Middle frontal gyrus (tissue), 1 donor: ENCODE results near the gene STK11.

Source experiments
- DNase-seq: peaks from one replicate; pipeline ENCODE4 v3.0.0-alpha.2; 2015; ENCODE audit warnings: low spot score; ENCODE audit errors: extremely low spot score

STK11 gene

DNA sequence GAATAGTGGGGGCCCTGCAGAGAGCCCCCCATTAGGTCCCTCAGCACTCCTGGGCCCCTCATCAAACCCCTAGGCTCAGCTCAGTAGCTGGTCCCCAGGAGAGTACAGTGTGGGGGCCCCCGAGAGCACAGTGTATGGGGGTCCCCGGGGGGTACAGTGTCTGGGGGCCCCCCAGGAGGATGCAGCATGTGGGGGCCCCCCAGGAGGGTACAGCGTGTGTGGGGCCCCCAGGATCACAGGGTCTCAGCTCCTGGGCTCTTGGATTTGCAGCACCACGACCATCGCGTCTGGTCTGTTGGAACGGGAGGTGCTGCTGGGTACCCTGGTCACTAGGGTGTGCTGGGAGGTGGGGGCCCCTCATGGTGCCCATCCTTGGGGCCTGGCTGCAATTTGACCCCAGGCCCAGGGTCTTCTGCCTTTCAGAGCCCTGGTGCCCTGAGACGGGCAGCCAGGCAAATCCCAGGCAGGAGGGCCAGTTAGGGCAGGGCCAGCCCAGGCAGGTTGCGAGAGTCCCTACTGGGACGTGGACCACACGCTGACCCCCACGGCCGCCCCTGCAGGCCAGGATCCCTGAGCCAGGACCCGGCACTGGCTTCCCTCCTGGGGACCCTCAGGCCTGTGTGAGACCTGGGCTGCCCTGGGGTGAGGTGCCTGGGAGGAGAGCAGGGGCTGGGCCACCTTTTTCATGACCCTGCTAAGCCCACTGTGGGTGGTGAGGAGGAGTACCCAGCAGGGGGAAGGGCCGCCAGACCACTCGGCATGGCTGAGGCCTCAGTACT is 18.7 kb downstream of the STK11 start:
- no peak for DNase-seq

DNA sequence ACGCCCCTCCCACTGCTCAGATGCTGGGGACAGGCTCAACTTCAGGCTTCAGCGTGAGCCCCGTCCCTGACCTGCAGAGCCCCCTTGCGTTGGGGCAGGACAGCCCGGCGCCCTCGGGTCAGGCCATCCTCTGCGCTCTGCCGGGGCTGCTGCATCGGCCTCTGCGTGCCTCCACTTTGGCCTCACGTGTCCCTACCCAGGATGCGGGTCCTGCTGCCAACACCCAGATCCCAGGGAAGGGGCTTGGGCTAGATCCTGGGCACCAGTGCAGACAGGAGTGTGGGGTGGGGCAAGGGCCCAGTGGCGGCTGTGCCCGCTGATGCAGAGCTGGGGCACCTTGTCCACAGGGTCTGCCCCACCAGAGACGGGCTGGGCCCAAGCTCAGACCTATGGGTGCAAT is 19.3 kb downstream of the STK11 start:
- DNase-seq = no peak

DNA sequence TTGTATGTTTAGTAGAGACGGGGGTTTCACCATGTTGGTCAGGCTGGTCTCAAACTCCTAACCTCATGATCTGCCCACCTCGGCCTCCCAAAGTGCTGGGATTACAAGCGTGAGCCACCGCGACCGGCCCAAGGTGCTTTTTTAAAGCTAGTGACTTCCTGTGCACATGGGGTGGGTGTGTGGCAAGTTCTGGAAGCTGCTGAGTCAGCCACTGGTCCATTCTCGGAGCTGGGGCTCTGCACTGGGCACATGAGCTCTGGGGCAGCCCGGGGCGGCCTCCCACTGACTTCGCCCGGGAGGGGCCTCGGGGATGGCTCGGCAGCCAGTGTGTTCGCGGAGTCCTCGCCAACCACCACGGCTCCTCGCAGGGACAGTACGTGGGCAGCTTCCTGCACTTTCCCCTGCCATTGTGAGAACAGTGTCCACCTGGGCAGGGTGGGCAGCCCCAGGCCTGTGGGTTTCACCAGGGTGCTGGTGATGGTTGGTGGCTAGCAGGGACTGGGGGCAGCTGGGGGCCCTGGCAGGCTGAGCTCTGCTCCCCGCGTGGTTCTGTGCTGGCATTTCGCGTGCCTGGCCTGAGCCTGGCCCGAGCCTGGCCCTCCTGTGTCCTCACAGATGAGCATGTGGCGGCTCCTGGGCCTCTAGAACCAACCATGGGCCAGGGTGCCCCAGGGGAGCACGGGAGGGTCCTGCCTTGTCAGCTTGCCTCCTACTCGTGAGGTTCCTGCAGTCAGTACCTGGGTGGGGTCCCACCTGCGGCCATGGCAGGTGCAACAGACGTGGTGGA is 20.1 kb downstream of the STK11 start:
- DNase-seq = no peak

DNA sequence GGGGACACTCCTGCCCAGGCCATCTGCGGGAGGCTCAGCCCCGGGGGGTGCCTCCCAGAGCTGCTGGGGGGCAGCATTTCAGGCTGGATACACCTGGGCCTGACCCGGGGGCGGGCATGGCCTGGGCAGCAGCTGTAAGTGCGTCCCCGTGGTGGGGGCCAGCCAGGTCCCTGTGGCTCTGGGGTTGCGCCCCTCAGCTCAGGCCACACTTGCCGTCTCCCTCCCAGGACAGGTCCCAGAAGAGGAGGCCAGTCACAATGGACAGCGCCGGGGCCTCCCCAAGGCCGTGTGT is 20.6 kb downstream of the STK11 start:
- no peak for DNase-seq

DNA sequence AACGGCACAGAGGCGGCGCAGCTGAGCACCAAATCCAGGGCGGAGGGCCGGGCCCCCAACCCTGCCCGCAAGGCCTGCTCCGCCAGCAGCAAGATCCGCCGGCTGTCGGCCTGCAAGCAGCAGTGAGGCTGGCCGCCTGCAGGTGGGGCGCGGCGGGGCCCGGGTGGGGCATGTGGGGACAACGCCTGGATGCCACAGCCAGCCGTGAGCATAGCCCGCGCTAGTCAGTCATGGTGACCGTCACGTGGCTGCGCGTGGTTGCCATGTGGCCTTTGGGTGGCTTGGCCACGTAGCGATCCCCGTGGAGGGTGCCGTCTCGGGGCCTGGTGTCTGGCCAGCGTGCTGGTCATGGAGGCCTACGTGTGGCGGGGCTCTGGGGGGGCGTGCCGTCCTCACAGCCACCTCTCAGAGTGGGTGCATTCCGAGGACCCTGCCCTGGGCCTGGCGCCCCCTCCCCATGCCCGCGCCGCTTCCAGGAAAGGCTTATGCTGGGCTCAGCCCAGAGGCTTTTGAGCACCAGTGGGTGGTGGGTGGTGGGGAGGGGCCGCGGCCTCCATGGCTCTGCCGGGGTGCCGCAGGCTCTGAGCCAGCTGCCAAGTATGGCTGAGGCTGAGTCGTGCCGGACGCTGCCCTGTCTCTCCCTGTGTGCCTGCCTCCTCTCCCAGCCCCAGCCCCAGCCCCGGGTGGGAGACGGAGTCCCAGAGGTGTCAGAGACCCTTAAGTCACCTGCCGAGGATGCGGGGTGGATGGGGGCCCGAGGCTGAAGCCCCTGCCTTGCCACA is 21.1 kb downstream of the STK11 start:
- DNase-seq = no peak

DNA sequence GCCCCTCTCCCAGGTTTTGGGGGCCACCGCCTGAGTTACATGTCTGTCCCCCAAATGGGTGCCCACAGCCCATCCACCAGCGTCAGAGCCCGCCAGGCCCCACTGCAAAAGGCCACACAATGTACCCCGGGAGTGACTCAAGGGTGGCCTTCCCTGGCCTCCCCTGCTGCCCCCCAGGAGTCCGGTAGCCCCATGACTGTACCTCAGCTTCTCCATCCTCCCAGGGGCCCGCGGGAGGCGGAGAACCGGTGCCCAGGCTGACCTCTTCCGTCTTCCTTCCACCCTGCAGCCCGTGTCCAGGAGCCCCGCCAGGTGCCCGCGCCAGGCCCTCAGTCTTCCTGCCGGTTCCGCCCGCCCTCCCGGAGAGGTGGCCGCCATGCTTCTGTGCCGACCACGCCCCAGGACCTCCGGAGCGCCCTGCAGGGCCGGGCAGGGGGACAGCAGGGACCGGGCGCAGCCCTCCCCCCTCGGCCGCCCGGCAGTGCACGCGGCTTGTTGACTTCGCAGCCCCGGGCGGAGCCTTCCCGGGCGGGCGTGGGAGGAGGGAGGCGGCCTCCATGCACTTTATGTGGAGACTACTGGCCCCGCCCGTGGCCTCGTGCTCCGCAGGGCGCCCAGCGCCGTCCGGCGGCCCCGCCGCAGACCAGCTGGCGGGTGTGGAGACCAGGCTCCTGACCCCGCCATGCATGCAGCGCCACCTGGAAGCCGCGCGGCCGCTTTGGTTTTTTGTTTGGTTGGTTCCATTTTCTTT is 21.9 kb downstream of the STK11 start:
- no peak for DNase-seq

DNA sequence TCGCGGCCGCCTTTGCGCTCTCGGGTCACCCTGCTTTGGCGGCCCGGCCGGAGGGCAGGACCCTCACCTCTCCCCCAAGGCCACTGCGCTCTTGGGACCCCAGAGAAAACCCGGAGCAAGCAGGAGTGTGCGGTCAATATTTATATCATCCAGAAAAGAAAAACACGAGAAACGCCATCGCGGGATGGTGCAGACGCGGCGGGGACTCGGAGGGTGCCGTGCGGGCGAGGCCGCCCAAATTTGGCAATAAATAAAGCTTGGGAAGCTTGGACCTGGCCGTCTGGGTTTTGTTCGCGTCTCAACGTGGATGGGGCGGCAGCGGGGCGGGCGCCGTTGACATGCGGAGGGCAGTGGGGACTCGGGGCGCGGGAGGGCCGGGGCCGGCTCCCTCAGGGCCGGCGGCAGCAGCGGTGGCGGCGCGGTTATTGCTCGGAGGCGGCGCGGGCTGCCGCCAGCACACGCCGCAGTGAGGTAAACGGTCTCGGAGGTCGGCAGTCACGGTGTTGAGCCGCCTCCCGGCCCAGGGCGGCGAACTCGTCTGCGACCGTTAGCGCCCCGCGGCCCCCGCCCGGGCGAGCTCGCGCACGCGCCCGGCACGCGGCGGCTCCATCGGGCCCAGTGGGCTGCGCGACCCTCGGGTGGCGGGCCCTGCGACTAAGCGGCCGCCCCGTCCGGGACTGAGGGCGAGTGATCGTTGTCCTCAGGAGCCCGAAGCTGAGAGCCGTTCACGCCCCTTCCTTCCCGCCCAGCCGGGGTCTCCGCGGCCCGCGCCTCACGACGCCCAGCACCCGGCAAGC is 22.8 kb downstream of the STK11 start:
- DNase-seq = no peak

DNA sequence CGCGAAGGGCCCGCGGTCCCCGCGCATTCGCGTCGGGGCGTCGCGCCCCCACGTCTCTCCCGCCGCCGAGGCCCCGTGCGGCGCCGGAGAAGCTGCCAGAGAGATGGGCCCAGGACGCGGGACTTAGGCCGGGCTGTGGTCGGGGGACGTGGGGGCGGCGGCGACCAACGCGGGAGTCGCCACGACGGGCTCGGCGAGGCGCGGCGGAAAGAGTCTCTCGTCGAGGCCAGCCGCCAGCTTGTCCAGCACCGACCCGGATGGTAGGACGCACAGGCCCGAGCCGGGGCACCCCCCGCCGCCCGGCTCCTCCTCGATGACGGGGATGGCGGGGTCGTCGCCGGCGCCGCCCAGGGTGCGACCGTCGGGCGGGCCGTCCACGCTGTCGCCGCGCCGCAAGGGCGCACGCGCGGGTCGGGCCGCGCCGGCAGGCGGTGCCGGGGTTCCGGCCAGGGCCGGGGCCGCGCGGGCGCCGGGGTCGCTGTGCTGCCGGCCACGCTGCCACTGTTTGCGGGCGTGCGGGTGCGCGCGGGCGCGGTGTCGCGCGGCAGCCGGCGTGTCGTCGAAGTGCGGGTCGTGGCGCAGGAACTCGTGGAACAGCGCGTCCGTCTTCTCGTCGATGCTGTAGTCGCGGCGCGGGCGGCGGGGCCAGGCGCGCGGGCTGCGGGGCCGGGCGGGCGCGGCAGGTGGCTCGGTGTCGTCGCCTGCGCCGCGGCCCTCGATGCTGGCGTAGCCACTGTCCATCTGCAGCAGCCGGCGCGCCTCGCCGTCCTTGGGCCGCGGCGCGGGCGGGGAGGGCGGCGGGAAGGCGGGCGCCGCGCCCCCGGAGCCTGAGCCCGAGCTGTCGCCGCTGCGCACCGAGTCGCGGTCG is 23.7 kb downstream of the STK11 start:
- no peak for DNase-seq

DNA sequence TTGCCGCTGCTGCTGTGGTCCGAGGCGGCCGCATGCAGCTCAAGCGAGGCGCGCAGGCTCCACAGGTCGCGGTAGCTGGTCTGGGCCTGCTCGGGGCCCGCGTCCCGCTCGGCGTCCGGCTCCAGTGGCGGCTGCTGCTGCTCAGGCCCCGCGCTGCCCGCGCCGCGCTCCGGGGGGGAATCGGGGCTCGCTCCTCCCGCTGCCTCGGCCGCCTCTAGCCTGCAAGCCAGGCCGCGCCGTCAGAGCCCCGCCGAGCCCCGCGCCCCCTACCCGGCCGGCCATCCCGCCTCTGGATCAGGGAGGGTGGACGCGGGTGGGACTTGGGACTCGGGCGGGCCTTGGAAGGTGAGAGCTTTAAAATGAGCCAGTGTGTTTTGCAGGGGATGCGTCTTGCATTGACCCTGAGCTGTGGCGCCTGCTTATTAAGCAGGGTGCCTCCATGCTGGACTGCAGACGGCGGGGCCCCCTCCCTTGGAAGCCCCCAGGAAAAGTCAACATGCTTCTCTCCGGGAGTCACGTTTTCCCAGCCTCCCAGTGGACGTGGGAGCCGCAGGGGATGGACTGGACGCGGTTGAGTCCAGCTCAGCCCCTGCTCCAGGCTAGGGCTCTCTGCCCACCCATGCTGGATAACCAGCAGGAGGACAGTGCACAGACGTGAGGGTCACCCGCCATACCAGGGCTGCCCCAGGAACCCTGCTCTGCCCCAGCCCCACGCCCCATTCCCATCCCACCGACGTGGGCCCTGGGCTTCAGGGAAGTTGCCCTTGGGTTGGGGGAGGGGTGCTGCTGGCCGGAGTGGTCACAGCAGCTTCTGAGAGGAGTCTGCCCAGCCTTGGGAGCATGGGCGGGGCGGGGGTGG is 24.6 kb downstream of the STK11 start:
- DNase-seq = no peak

DNA sequence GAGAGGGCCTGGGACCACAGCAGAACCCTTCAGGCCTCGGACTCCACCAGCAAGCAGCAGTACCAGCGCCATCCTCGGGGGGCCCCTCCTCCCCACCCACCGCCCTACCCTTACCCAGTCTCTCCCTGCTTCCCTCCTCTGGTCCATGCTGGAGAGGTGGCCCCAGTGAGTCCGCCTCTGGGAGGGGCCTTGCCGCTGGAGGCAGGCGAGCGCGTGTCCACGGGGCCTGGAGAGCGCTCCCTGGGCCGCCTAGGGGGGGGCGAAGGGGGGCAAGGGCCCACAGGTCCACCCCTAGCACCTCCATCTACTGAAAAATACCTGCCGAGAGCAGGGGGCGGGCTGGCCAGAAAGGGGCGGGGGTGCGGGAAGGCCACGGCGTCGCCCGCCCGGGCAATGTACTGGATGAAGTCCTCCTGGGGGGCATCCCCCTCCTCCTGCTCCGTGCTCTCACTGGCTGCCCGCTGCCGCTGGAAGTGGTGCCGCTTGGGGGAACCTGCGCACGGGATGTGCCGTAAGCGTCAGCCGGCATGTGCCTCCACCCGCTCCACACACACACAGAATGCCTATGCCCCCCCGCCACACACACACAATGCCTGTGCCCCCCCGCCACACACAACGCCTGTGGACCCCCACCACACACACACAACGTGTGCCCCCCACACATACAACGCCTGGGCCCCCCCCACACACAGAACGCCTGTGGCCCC is 25.4 kb downstream of the STK11 start:
- DNase-seq = no peak

DNA sequence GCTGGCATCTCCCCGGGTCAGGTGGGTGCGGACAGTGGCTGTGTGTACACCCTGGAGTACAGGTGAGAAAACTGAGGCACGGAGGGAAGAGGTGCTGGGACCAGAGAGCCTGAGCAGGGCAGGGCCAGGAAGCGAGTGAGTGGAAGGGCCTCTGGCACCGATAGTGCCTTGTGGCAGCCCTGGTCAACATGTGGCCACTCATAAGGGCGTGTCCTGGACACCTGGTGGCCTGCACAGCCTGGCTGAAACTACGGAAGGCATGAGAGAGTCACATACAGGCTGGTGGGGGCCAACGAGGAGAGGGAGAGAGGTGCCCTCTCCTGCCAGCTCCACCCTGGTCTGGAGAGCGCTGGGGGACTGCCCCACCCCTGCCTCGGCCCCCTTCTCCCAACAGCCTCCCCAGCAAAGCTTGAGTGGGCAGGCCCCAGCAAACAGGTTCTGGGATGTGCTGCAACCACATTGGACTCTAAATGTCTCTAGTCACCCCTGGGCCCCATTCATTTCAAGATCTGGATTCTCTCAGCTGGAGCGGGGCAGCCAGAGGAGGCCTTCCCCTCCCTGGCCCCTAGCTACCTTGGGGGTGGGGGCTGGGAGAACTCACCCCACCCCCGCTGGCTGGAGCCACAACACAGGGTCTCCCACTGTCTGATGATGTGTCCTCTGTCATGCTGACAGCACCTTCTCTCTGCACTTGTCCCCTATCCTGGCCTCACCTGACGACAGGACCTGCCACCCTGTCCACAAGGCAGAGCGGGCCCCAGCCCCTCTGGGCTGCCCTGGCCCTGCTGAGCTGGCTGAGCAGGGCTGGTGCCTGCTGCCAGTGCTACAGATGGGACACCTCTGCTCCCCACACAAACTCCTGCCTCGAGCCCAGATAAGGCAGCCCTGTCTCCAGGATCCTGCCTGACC is 26.4 kb downstream of the STK11 start:
- no peak for DNase-seq

DNA sequence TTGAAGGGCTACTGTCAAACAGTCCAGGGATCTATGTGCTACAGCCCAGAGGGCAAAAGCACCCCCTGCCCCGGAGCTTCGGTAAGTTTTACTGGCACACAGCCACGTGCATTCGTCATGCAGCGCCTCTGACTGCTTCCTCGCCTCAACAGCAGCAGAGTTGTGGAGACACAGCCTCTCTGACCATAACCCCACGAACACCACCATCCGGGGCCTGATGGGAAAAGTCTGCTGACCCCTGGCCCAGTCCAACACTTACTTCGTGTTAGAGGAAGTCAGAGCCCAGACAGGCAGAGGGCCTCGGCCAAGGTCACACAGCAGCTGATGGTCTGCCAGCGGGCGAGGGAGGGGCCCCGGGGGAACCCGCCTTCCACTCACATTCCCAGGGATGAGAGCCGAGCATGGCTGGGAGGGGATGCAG is 27.1 kb downstream of the STK11 start:
- DNase-seq = no peak

DNA sequence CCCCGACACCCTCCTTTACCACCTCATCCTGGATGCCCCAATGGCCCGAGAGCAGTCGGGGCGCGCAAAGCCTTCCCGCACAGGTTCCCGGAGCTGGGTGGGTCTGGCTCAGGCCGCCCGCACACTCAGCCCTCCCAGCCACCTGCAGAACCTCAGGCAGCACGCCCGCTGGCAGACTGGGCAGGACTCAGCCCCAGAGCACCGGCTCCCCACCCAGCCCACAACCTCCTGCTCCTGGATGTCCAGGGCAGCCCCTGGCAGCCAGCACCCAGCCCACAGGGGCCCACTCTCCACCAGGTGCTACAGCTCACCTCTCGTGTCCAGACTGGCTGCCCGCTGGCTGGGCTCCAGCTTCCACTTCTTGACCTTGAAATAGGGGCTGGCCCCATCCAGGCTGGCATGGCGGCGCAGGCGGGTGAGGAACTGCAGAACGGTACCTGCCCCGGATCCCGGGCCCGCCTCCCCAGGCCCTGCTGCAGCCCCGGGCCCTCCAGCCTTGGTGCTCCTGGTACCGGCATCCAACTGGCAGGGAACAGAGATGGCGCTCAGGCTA is 27.6 kb downstream of the STK11 start:
- DNase-seq = no peak

DNA sequence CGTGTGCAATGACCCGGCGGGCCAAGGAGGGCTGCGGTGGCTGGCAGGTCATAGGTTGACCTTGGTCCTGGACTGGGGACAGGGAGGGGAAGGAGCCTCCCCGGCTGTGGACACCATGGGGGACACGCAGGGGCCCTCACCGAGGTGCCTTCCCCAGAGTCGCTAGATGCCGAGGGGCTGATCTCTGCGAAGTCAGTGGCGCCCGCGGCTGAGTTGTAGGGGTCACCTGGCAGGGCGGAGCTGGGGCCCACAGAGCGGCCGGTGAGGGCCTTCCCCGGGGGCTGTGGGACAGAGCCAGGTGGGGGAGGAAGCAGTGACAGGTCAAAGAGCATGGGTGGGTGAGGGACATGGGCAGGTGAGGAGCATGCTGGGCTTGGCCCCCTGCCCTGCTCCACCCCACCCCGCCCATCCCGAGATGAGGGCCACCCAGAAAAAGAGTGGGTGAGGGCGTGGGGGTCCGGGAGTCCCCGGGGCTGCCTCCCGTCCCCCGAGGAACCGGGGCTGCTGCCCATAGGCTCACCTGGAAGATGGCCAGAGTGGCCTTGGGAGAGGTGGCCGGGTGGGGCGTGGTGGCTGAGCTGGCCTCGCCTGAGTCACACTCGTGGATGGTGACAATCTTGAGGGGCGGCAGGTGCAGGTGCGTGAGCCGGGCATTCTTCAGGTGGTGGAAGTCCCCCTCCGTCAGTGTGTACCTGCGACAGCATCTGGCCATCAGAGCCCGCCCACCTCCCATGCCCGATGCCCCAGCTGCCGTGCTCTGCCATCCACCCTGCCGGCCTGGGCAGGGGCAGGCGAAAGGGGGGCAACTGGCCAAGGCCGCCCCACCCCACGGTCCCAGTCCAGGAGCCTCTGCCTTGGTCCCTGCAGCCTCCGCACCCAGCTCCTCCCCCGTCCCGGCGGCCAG is 28.7 kb downstream of the STK11 start:
- no peak for DNase-seq

DNA sequence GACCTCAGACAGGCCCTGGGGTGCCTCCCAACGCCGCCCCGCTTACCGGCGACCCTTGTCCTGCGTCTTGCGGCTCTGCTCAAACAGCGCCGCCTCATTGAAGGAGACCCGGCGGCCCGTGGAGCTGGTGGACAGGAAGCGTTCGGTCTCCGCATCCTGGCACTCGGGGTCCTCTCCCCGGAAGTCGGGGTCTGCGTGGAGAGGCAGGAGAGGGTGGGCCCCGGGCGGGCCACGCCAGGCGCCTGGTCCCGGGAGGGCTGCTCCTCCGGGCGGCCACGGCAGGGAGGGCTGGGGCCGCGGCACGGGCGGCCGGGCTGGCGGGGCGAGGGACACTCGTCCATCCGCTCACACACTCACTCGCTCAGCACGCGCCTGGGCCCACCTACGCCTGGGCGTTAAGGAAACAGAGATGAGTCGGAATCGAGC is 29.4 kb downstream of the STK11 start:
- DNase-seq = no peak
